GM21390 (cell line): Measurements from ENCODE around the gene KRTAP4-16.
"Not testable (repeated sequence)": the region's sequence is repeated elsewhere in the genome, so short reads cannot be mapped to it uniquely, and the experiment has no call there.

Experiments used
- ATAC-seq: cut with Tn5 transposase; IDR thresholded peaks from one replicate; pipeline ENCODE4 v1.9.1; 2021; ENCODE audit not compliant: unreplicated experiment

The KRTAP4-16 gene

DNA sequence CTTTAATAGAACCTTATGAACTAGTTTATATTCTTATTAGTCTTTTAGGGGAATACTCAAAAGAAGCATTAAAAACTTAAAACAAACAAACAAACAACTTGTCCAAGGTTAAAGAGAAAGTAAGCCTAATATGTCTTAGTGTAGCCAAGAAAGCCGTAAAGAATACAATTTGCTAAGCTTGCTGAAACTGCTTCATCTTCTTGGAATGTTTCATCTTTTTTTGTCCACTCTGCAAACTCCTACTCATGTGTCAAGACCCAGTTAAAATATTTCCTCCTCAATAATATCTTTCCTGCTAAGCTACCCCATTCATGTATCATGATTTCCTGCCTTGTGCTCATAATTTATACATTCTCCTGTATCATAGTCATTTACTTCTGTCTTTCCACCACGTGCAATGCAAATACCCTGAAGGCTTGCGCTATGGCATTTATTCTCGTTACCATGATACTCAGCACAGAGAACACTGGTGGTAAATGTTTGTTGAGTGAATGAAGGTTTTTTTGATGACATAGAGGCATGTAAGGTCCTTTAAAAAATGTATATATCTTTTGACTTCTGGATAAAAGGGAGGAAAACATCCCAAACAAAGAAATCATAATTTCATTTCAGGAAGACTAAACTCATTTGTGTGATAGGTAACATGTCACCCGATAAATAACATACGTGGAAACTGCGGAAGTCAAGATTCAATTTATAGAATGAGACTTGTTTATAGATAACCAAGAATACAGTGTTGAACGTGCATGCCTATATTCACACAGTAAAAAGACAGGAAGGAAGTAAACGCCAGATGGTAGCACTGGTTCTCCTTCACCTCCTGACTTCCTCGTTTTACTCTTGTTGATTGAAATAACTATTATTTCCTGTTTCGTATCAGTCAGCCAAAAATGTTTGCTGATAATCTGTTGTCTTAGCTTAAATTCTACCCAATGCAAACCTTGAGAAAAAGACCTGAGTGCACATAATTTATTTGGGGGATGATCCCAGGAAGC, 18.0 kb upstream of the KRTAP4-16 start:
- ATAC-seq: not testable (repeated sequence)

DNA sequence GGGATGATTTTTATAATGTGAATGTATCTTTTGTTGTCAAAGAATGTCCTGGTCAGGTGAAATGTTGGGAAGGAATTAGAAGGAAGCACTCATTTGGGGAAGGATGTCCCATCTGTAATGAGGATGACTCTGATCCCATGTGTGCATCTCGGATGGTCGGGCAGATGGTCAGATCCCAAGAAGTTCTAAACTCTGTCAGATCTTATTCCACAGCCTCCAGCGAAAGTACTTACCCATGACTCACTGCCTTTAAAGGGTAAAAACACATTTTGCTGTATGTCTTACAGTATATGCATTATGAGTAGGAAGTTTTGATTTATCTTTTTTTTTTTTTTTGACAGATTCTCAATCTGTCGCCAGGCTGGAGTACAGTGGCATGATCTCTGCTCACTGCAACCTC, 16.7 kb upstream of the KRTAP4-16 start:
- no peak for ATAC-seq

- not testable (repeated sequence) for ATAC-seq
Observed at GRCh38 chr17:41117846-41118386, 15.9 kb upstream of the KRTAP4-16 start, which contains the start of gene KRTAP4-11. Gene KRTAP4-11 (minus strand): TSS chr17:41118373. CDS start chr17:41118315, 58 bp downstream.

DNA sequence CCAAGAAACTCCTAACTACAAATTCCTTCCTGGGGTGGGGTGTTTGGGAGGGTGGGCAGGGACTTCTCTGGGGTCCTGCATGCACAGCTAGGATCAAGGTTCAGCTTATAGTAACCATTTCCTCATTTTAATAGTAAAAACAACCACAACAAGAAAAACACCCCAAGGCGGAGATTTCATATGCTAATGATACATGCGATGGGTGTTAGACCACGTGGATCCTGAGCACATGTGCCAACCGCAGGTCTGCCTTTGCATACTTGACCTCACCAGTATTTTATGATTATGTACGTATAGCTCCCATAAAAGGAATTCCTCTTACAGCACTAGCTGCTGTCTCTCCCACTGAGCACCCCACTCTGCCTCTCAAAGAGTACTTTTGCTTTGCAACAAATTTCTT, 14.3 kb upstream of the KRTAP4-16 start:
- no peak for ATAC-seq

DNA sequence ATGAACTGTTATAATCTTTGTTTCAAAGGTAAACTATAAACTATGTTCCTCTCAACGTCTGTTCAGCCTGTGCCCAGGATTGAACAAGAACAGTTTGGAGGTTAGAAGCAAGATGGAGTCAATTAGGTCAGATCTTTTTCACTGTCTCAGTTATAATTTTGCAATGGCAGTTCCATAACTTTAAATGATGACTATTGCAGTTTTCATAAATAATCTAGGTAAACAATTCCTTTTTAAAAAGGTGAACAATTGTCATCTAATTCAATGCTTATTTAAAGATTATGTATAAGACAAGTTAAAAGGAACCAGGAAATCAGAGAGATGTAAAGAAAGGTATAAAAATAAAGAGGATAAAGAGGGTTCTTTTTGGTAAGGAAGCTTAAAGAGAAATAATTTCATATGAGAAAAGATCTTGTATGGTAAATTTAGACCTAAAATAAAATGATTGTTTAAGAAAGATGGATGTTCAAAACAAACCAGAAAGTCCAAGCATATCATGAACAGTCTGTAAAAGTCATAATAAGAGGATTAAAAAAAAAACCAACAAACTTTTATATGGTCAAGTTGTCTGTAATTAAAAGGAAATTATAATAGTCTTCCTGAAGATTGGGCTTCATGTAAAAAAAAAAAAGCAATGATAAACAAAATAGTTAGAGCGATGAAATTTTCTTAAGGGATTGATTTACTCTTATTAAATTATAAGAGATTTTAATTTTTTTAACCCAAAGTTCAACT, 9.3 kb upstream of the KRTAP4-16 start:
- no peak for ATAC-seq

GRCh38 chr17:41108728-41109386, 6.8 kb upstream of the KRTAP4-16 start:
- not testable (repeated sequence) for ATAC-seq

DNA sequence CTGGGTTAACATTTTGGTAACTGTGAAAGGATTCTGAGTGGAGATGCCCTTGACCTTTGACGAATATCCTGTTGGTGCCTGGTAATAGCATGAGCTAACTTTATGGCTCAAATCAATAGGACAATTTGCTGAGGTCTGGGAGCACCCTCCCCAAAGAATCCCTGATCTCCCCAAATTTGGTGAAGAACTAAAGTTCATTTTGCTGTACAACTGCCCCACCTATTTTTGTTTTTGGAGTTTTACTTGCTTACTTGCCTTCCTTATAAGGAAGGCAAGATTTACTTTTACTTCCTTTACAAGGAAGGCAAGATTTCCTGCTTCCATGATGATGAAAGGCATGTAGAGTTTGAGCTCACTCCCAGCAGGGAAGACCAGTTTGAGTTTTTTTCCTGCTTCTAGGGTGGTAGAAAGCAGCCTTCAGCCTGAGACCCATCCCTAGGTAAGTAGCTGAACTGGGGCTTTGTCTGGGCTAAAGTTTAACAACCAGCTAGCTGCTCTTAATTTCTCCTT, 6.0 kb upstream of the KRTAP4-16 start:
- ATAC-seq: no peak

- not testable (repeated sequence) for ATAC-seq
Observed at GRCh38 chr17:41105347-41105746, 3.3 kb upstream of the KRTAP4-16 start, which contains the start of gene KRTAP4-9. Gene KRTAP4-9 (plus strand): TSS chr17:41105389. CDS start chr17:41105389, 0 bp downstream.

GRCh38 chr17:41104386-41105038, 2.5 kb upstream of the KRTAP4-16 start:
- not testable (repeated sequence) for ATAC-seq

DNA sequence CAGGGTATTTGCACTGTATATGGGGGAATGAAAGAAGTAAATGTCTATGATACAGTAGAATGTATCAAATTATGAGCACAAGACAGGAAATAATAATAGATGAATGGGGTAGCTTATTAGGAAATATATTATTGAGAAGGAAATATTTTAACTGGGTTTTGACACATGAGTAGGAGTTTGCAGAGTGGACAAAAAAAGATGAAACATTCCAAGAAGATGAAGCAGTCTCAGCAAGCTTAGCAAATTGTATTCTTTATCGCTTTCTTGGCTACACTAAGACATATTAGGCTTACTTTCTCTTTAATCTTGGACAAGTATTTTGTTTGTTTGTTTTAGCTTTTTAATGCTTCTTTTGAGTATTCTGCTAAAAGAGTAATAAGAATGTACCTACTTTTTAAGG, 1.9 kb upstream of the KRTAP4-16 start:
- no peak for ATAC-seq

GRCh38 chr17:41099682-41100480, 2.1 kb downstream of the KRTAP4-16 start:
- ATAC-seq: not testable (repeated sequence)

DNA sequence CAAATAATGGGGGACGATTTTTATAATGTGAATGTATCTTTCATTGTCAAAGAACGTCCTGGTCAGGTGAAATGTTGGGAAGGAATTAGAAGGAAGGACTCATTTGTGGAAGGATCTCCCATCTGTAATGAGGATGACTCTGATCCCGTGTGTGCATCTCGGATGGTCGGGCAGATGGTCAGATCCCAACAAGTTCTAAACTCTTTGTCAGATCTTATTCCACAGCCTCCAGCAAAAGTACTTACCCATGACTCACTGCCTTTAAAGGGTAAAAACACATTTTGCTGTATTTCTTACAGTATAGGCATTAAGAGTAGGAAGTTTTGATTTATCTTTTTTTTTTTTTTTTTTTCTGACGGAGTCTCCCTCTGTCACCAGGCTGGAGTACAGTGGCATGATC, 3.5 kb downstream of the KRTAP4-16 start:
- ATAC-seq: no peak

DNA sequence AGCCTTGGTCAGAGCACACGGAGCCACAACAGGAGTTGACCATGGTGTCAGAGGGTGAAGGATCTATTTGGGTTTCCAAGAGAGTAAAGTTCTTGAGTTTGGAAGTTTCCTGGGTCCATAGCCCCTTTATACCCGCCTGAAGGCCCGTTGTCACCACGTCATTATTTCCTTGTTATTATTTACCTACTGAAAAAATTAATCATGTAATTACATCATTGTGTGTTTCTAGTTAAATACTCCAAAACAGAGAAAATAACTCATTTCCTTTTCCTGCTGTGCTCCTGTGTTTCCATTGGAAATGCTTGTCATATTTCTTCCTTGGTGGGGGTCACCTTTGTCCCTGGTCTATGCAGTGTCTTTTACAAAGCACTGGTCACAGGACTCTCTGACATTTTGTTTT, 4.0 kb downstream of the KRTAP4-16 start, which contains the start of gene KRTAP4-8:
Gene KRTAP4-8, minus strand, starts transcription at position 101 of the 400 bp plus-strand sequence. Its CDS starts 58 bp downstream, at position 43.
- no peak for ATAC-seq

GRCh38 chr17:41096055-41096454, 6.0 kb downstream of the KRTAP4-16 start:
- no peak for ATAC-seq

GRCh38 chr17:41088760-41089352, 13.2 kb downstream of the KRTAP4-16 start:
- not testable (repeated sequence) for ATAC-seq

- ATAC-seq: not testable (repeated sequence)
Observed at GRCh38 chr17:41084100-41084856, 17.7 kb downstream of the KRTAP4-16 start, which contains the start of gene KRTAP4-7. Gene KRTAP4-7 (plus strand): TSS chr17:41084150. CDS start chr17:41084207, 57 bp downstream.

GRCh38 chr17:41083427-41083826, 18.6 kb downstream of the KRTAP4-16 start:
- ATAC-seq: not testable (repeated sequence)

DNA sequence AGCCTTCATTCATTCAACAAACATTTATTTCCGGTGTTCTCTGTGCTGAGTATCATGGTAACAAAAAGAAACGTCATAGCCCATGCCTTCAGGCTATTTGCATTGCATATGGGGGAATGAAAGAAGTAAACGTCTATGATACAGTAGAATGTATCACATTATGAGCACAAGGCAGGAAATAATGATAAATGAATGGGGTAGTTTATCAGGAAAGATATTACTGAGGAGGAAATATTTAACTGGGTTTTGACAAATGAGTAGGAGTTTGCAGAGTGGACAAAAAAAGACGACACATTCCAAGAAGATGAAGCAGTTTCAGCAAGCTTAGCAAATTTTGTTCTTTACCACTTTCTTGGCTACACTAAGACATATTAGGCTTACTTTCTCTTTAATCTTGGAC, 19.4 kb downstream of the KRTAP4-16 start:
- no peak for ATAC-seq
